Measurements from ENCODE around the gene C2orf76. TPM values are rescaled to one million over a fixed set of nuclear protein-coding genes. Genes with fewer than 3 reads are reported as not detected.
"Not testable (repeated sequence)": the region's sequence is repeated elsewhere in the genome, so short reads cannot be mapped to it uniquely, and the experiment has no call there.

C2orf76 gene
- total RNA-seq, result 10.4 TPM

DNA sequence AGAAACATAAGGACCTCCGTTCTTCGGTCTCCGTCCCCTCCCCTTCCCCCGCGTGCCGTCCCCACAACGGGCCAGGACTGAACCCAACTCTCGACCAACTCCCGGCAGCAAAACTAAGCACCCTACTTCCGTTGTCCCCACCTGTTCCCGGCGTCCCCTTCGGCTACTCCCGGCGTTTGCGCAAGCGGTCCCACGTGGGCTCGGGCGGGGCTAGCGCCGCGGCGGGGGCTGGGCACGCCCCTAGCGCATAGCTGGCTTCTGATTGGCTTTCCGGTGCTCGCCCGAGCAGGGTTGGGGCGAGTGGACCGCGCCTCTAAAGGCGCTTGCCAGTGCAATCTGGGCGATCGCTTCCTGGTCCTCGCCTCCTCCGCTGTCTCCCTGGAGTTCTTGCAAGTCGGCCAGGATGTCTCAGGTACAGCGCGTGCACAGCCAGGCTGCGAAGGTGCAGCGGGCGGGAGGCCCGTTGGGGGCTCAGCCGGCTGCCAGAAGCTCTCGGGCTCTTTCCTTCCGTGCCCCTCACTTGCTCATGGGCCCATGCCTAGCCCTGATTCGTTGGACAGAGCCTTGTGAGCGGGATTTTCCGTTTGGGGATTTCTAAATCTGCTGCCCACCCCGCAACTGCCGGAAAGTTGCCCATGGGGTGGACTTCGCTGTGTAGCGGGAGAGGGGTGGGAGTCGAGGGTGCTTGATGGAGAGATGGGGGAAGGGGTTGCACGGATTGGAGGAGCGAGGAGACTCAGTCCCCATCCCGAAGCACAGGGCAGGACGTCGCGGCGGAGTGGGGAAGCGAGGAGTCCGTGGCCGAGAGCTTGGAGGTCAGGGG is at the start of gene C2orf76, which contains the start of gene DBI:
TSS of gene C2orf76 (minus strand) at position 186 of the 823 bp plus-strand sequence. CDS start 26,875 bp downstream, outside the sequence.
TSS of gene DBI (plus strand) at position 329 of the 823 bp plus-strand sequence. CDS start at position 404, 75 bp downstream.
- Histone ChIP-seq H3K4me1 (ENCODE audit: control insufficient read depth in 3 of 3, insufficient read depth in 3 of 3, low read length in 3 of 3) (peaks cover 36 to 55% (median 37%) of the 10 kb centered on the region in 3 donors), H3K9ac (ENCODE audit: low read depth in 1 of 3, low read length in 3 of 3) (peak within 1 kb of the TSS; percentile 91 to 94 (median 91)), H3K27ac (ENCODE audit: low read depth, low read length) (peak within 1 kb of the TSS; percentile 91), H3K4me3 (ENCODE audit: low read length in 3 of 3) (peak within 1 kb of the TSS; percentile 83 to 96 (median 95)), H3K36me3 (ENCODE audit: control insufficient read depth in 3 of 3, insufficient read depth in 3 of 3, low read length in 3 of 3) (peaks cover 25 to 33% (median 25%) of the 10 kb centered on the region in 3 donors), H3K9me3 (ENCODE audit: control insufficient read depth in 3 of 3, low read length in 3 of 3) (no peaks in the 10 kb centered on the region), H3K27me3 (ENCODE audit: control insufficient read depth in 3 of 3, insufficient read depth in 3 of 3, low read length in 3 of 3) (no peaks in the 10 kb centered on the region)

DNA sequence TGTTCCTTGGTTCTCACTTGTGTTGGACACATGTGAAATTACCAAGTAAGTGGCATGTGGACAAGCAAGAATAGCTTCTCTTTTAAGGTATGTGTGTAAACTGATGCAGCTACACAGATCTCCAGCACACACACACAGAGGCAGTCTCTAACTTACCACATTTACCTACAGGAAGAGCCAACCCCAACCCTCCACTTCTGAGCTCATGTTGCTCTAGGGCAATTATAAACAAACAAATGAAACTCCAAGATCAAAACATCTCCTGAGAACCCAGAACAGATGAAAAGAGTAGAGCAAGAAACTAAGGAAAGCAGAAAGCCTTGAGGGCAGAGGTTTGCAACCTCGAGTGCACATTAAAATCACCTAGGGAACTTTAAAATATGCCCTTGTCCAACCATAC is 49.0 kb upstream of the C2orf76 start:
- no peaks in the 10 kb centered on the region for H3K27me3 ChIP-seq (ENCODE audit: control insufficient read depth in 3 of 3, insufficient read depth in 3 of 3, low read length in 3 of 3)
- no peak overlapping the region for H3K9ac ChIP-seq (ENCODE audit: low read depth in 1 of 3, low read length in 3 of 3)

DNA sequence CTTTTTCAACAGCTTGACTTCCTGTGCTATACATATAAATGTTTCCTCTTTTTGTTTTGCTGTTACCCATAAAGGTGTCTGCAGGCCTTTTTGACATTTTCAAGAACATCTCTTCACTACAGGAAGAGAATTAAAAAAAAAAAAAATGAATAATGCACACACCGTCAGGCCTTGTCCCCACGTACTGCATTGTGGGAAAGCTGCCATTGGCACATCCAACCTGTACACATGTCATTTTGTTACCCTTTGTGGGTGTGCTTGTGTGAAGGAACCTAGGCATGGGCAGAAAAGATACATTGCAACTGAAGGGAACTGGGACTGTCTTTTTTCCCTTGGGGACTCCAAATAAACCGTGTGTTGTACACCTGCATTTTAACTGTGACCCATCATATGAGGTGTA is 48.3 kb upstream of the C2orf76 start:
- H3K27ac ChIP-seq (ENCODE audit: low read depth, low read length), result no peak overlapping the region
- no peak overlapping the region for H3K4me3 ChIP-seq (ENCODE audit: low read length in 3 of 3)
- H3K4me1 ChIP-seq (ENCODE audit: control insufficient read depth in 3 of 3, insufficient read depth in 3 of 3, low read length in 3 of 3), result no peaks in the 10 kb centered on the region
- no peaks in the 10 kb centered on the region for H3K27me3 ChIP-seq (ENCODE audit: control insufficient read depth in 3 of 3, insufficient read depth in 3 of 3, low read length in 3 of 3)
- H3K9me3 ChIP-seq (ENCODE audit: control insufficient read depth in 3 of 3, low read length in 3 of 3), result no peaks in the 10 kb centered on the region
- H3K9ac ChIP-seq (ENCODE audit: low read depth in 1 of 3, low read length in 3 of 3), result no peak overlapping the region
- H3K36me3 ChIP-seq (ENCODE audit: control insufficient read depth in 3 of 3, insufficient read depth in 3 of 3, low read length in 3 of 3), result no peaks in the 10 kb centered on the region

More for the DNA sequence above, 49.0 kb upstream of the C2orf76 start:
- Histone ChIP-seq H3K4me1 (ENCODE audit: control insufficient read depth in 3 of 3, insufficient read depth in 3 of 3, low read length in 3 of 3) (no peaks in the 10 kb centered on the region), H3K9me3 (ENCODE audit: control insufficient read depth in 3 of 3, low read length in 3 of 3) (no peaks in the 10 kb centered on the region), H3K4me3 (ENCODE audit: low read length in 3 of 3) (no peak overlapping the region), H3K36me3 (ENCODE audit: control insufficient read depth in 3 of 3, insufficient read depth in 3 of 3, low read length in 3 of 3) (no peaks in the 10 kb centered on the region), H3K27ac (ENCODE audit: low read depth, low read length) (no peak overlapping the region)

DNA sequence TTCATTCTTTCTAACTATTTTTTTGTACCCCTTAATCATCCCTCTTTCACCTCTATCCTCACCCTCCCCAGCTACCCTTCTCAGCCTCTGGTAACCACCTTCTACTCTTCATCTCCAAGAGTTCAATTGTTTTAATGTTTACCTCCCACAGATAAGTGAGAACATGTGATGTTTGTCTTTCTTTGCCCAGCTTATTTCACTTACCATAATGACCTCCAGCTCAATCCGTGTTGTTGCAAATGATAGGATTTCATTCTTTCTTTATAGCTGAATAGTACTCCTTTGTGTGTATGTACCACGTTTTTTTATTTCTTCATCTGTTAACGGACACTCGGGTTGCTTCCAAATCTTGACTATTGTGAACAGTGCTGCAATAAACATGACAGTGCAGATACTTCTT is 42.9 kb upstream of the C2orf76 start:
- Histone ChIP-seq H3K4me3 (ENCODE audit: low read length in 3 of 3) (no peak overlapping the region), H3K36me3 (ENCODE audit: control insufficient read depth in 3 of 3, insufficient read depth in 3 of 3, low read length in 3 of 3) (no peaks in the 10 kb centered on the region), H3K27me3 (ENCODE audit: control insufficient read depth in 3 of 3, insufficient read depth in 3 of 3, low read length in 3 of 3) (no peaks in the 10 kb centered on the region), H3K9ac (ENCODE audit: low read depth in 1 of 3, low read length in 3 of 3) (no peak overlapping the region), H3K27ac (ENCODE audit: low read depth, low read length) (no peak overlapping the region), H3K9me3 (ENCODE audit: control insufficient read depth in 3 of 3, low read length in 3 of 3) (peaks cover 0 to 3% (median 0%) of the 10 kb centered on the region in 3 donors), H3K4me1 (ENCODE audit: control insufficient read depth in 3 of 3, insufficient read depth in 3 of 3, low read length in 3 of 3) (no peaks in the 10 kb centered on the region)

DNA sequence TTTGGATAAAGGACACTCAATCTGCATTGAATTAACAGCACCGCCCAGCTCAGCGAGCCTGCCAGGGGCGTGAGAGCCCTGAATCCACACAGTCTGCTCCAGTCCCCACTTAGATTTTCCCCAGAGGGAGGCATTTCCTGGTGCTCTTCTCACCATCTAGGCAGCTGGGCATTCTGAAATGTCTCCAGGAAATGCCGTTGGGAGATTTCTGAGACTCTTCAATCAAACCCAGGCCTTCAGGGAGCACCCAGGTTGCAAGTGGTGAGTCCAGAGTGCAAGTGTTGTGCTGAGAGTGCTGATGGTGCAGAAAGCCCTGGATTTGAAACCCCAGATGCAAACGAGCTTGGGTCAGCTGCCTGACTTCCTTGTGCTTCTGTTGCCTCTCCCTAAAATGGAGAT is 41.6 kb upstream of the C2orf76 start:
- peaks cover 0 to 3% (median 0%) of the 10 kb centered on the region in 3 donors for H3K9me3 ChIP-seq (ENCODE audit: control insufficient read depth in 3 of 3, low read length in 3 of 3)
- H3K9ac ChIP-seq (ENCODE audit: low read depth in 1 of 3, low read length in 3 of 3), result no peak overlapping the region
- no peaks in the 10 kb centered on the region for H3K36me3 ChIP-seq (ENCODE audit: control insufficient read depth in 3 of 3, insufficient read depth in 3 of 3, low read length in 3 of 3)
- no peak overlapping the region for H3K4me3 ChIP-seq (ENCODE audit: low read length in 3 of 3)
- H3K27ac ChIP-seq (ENCODE audit: low read depth, low read length), result no peak overlapping the region
- H3K27me3 ChIP-seq (ENCODE audit: control insufficient read depth in 3 of 3, insufficient read depth in 3 of 3, low read length in 3 of 3), result peaks cover 0 to 3% (median 2%) of the 10 kb centered on the region in 3 donors
- no peaks in the 10 kb centered on the region for H3K4me1 ChIP-seq (ENCODE audit: control insufficient read depth in 3 of 3, insufficient read depth in 3 of 3, low read length in 3 of 3)

DNA sequence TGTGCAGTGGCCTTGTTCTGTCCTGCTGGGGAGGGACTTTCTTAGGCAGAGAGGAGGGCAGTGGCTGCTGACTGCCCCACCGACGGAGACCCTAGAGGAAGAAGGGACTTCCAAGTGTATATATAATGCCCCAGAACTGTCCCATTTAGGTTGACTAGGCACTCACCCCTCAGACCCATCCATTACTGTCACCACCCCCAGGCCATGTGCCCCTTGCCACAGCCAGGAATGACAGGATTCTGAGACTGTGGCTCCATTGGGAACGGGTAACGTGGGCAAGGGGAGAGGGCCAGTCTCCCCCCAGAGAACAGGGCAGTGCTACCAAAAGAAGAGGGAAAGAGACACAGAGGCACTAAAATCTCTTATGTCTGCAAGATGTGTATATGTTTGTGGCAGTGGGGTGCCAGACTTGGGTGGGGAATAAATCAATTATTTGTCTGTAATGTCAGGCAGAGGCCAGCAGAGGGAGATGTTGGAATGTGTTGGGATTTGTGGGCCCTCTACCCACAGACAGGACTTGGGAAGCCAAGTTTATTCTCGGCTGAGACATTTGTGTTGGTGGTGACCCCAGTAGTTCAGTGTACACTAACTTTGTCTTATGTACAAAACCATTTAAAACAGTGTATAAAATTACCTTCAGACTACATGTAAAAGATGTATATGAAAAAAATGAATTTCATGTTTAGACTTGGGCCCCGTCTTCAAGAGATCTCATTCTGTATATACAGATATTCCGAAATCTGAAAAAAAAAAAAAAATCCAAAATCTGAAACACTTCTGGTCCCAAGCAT is 41.0 kb upstream of the C2orf76 start:
- Histone ChIP-seq H3K4me3 (ENCODE audit: low read length in 3 of 3) (no peak overlapping the region), H3K9ac (ENCODE audit: low read depth in 1 of 3, low read length in 3 of 3) (no peak overlapping the region), H3K36me3 (ENCODE audit: control insufficient read depth in 3 of 3, insufficient read depth in 3 of 3, low read length in 3 of 3) (no peaks in the 10 kb centered on the region), H3K9me3 (ENCODE audit: control insufficient read depth in 3 of 3, low read length in 3 of 3) (peaks cover 0 to 3% (median 0%) of the 10 kb centered on the region in 3 donors), H3K27ac (ENCODE audit: low read depth, low read length) (no peak overlapping the region), H3K27me3 (ENCODE audit: control insufficient read depth in 3 of 3, insufficient read depth in 3 of 3, low read length in 3 of 3) (peaks cover 0 to 3% (median 2%) of the 10 kb centered on the region in 3 donors), H3K4me1 (ENCODE audit: control insufficient read depth in 3 of 3, insufficient read depth in 3 of 3, low read length in 3 of 3) (no peaks in the 10 kb centered on the region)

DNA sequence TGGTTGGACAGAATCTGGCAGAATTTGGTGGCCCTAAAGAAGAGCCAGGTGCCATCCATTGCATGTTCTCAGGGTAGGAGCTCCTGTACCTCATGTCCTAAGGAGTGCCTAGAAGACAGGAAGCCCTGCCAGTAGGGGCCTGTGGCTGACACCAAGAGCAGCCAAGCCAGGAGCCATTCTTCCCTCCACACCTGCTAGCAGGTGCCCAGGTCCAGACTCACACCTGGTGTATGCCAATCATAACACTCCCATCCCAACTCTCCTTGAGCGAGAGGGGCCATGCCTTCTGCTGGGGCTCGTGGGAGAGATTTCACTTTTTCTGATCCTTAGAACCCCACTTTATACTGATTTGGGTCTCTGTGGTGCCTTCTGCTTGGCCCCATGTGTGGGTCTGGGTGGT is 38.5 kb upstream of the C2orf76 start:
- peaks cover 0 to 3% (median 0%) of the 10 kb centered on the region in 3 donors for H3K9me3 ChIP-seq (ENCODE audit: control insufficient read depth in 3 of 3, low read length in 3 of 3)
- no peak overlapping the region for H3K27ac ChIP-seq (ENCODE audit: low read depth, low read length)
- no peaks in the 10 kb centered on the region for H3K36me3 ChIP-seq (ENCODE audit: control insufficient read depth in 3 of 3, insufficient read depth in 3 of 3, low read length in 3 of 3)
- no peak overlapping the region for H3K4me3 ChIP-seq (ENCODE audit: low read length in 3 of 3)
- H3K27me3 ChIP-seq (ENCODE audit: control insufficient read depth in 3 of 3, insufficient read depth in 3 of 3, low read length in 3 of 3), result peaks cover 0 to 3% (median 2%) of the 10 kb centered on the region in 3 donors
- H3K4me1 ChIP-seq (ENCODE audit: control insufficient read depth in 3 of 3, insufficient read depth in 3 of 3, low read length in 3 of 3), result no peaks in the 10 kb centered on the region
- H3K9ac ChIP-seq (ENCODE audit: low read depth in 1 of 3, low read length in 3 of 3), result no peak overlapping the region

DNA sequence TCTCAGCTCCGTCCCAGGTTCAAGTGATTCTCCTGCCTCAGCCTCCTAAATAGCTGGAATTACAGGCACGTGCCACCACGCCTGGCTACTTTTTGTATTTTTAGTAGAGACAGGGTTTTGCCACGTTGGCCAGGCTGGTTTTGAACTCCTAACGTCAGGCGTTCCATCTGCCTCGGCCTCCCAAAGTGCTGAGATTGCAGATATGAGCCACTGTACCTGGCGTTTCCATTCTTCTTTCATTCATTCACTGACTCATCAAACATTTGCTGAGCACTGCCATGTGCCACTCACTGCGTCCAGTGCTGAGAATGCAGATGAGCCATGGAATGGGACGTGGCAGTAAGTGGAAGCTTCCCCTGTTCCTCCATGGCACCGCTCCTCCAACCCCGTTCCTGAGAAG is 37.0 kb upstream of the C2orf76 start:
- not testable (repeated sequence) for H3K27ac ChIP-seq (ENCODE audit: low read depth, low read length); H3K4me1 ChIP-seq (ENCODE audit: control insufficient read depth in 3 of 3, insufficient read depth in 3 of 3, low read length in 3 of 3); H3K4me3 ChIP-seq (ENCODE audit: low read length in 3 of 3); H3K9me3 ChIP-seq (ENCODE audit: control insufficient read depth in 3 of 3, low read length in 3 of 3); H3K27me3 ChIP-seq (ENCODE audit: control insufficient read depth in 3 of 3, insufficient read depth in 3 of 3, low read length in 3 of 3); H3K36me3 ChIP-seq (ENCODE audit: control insufficient read depth in 3 of 3, insufficient read depth in 3 of 3, low read length in 3 of 3); H3K9ac ChIP-seq (ENCODE audit: low read depth in 1 of 3, low read length in 3 of 3)

DNA sequence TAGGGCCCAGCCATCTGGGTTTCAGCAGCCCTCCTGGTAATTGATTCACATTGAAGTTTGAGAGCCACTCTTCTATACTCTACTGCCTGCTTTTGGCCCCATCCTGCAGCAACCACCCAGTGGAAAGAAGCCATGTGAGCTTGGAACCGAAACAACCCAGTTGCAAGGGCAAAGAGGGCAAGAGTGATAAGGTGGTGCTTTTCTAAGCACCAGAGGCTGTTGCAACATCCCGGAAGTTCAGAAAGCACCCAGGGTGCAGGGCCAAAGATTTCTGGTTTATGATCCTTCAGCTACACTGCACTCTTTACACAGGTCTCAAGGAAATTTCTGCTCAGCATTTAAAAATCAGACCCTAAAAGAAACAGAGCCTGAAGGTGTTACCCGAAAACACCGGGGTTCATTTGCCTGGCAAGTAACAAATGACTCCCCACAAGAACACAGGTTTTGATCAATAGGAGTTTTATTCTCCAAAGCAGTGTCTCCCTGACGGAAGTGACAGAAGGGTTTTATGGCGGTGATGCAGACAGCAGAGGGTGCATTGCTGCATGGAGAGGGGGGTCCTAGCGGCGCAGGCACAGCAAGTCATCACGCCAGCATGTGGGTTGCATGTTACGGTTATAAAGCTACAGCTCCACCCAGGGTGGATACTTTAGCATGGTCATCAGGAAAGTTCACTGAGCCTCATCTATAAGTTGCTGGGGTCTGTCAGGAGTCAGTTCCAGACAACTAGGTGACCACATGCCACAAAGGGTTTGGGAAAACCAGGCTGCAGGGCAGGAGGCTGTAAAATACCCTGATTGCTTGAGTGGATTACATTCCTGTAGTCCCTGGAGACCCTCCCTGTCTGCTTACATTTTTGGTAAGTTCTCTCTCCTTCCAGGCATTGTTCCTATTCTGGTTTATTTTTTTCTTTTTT is 36.3 kb upstream of the C2orf76 start:
- Histone ChIP-seq H3K4me1 (ENCODE audit: control insufficient read depth in 3 of 3, insufficient read depth in 3 of 3, low read length in 3 of 3) (no peaks in the 10 kb centered on the region), H3K9ac (ENCODE audit: low read depth in 1 of 3, low read length in 3 of 3) (no peak overlapping the region), H3K4me3 (ENCODE audit: low read length in 3 of 3) (no peak overlapping the region), H3K27me3 (ENCODE audit: control insufficient read depth in 3 of 3, insufficient read depth in 3 of 3, low read length in 3 of 3) (peaks cover 0 to 3% (median 2%) of the 10 kb centered on the region in 3 donors), H3K27ac (ENCODE audit: low read depth, low read length) (no peak overlapping the region), H3K36me3 (ENCODE audit: control insufficient read depth in 3 of 3, insufficient read depth in 3 of 3, low read length in 3 of 3) (no peaks in the 10 kb centered on the region), H3K9me3 (ENCODE audit: control insufficient read depth in 3 of 3, low read length in 3 of 3) (peaks cover 0 to 3% (median 0%) of the 10 kb centered on the region in 3 donors)

Measured in skeletal muscle tissue (tissue), 4 donors.